H9 (cell line): ENCODE results near the gene HDAC2. TPM values are rescaled to one million over a fixed set of nuclear protein-coding genes. Genes with fewer than 3 reads are reported as not detected.

Experiments used
- DNase-seq: peaks from one replicate; pipeline ENCODE4 v3.0.0-alpha.2; 2017
- H2AFZ ChIP-seq: one replicate; pipeline ENCODE4 v1.6.1; 2013; ENCODE audit warnings: mild to moderate bottlenecking, low read length, control low read depth, moderate library complexity
- H2AK5ac ChIP-seq: 2 replicates; pipeline ENCODE4 v1.6.1; 2013; ENCODE audit warnings: low read length, control low read depth, mixed read lengths; ENCODE audit not compliant: insufficient read length
- H2BK120ac ChIP-seq: one replicate; pipeline ENCODE4 v1.6.1; 2013; ENCODE audit warnings: low read depth, mild to moderate bottlenecking, low read length, control low read depth, inconsistent platforms; ENCODE audit not compliant: poor library complexity, severe bottlenecking
- H2BK12ac ChIP-seq: 2 replicates; pipeline ENCODE4 v1.6.1; 2013; ENCODE audit warnings: low read length, control low read depth, mixed read lengths, low read depth; ENCODE audit not compliant: insufficient read length
- H2BK15ac ChIP-seq: 2 replicates; pipeline ENCODE4 v1.6.1; 2013; ENCODE audit warnings: low read depth, low read length, control low read depth
- H2BK20ac ChIP-seq: one replicate; pipeline ENCODE4 v1.6.1; 2013; ENCODE audit warnings: low read depth, mild to moderate bottlenecking, low read length, control low read depth, inconsistent platforms; ENCODE audit not compliant: poor library complexity, severe bottlenecking
- H2BK5ac ChIP-seq: 2 replicates; pipeline ENCODE4 v1.6.1; 2013; ENCODE audit warnings: low read length, control low read depth, mixed read lengths; ENCODE audit not compliant: insufficient read length
- H3K14ac ChIP-seq: 2 replicates; pipeline ENCODE4 v1.6.1; 2013; ENCODE audit warnings: low read length, control low read depth; ENCODE audit not compliant: insufficient read depth
- H3K18ac ChIP-seq: 2 replicates; pipeline ENCODE4 v1.6.1; 2013; ENCODE audit warnings: low read depth, mild to moderate bottlenecking, mixed read lengths, low read length, control low read depth; ENCODE audit not compliant: insufficient read length
- H3K23ac ChIP-seq: 2 replicates; pipeline ENCODE4 v1.6.1; 2013; ENCODE audit warnings: low read length, control low read depth, mixed read lengths, low read depth; ENCODE audit not compliant: insufficient read length
- H3K23me2 ChIP-seq: 2 replicates; pipeline ENCODE4 v1.6.1; 2013; ENCODE audit warnings: low read depth, mild to moderate bottlenecking, mixed read lengths, low read length, control low read depth; ENCODE audit not compliant: insufficient read length, poor library complexity, severe bottlenecking
- H3K27ac ChIP-seq: 2 replicates; pipeline ENCODE4 v1.5.1; 2013; ENCODE audit warnings: low read length, control low read depth, mixed read lengths, low read depth; ENCODE audit not compliant: insufficient read length
- H3K27me3 ChIP-seq: 2 replicates; pipeline ENCODE4 v1.6.1; 2013; ENCODE audit warnings: low read length, control low read depth, inconsistent platforms; ENCODE audit not compliant: insufficient read depth
- H3K4ac ChIP-seq: 2 replicates; pipeline ENCODE4 v1.6.1; 2013; ENCODE audit warnings: low read depth, mild to moderate bottlenecking, control low read depth, inconsistent platforms, low read length, moderate library complexity
- H3K4me1 ChIP-seq: 2 replicates; pipeline ENCODE4 v1.6.1; 2013; ENCODE audit warnings: low read length, control low read depth, inconsistent platforms; ENCODE audit not compliant: insufficient read depth
- H3K4me2 ChIP-seq: 2 replicates; pipeline ENCODE4 v1.6.1; 2013; ENCODE audit warnings: low read length, control low read depth, mixed read lengths; ENCODE audit not compliant: insufficient read length, insufficient read depth
- H3K56ac ChIP-seq: 2 replicates; pipeline ENCODE4 v1.6.1; 2013; ENCODE audit warnings: low read depth, mild to moderate bottlenecking, mixed read lengths, low read length, control low read depth; ENCODE audit not compliant: insufficient read length
- H3K79me1 ChIP-seq: 2 replicates; pipeline ENCODE4 v1.6.1; 2013; ENCODE audit warnings: low read depth, mild to moderate bottlenecking, moderate library complexity, low read length, control low read depth, inconsistent platforms; ENCODE audit not compliant: insufficient read depth, poor library complexity, severe bottlenecking
- H3K79me2 ChIP-seq: 2 replicates; pipeline ENCODE4 v1.6.1; 2013; ENCODE audit warnings: low read length, control low read depth, inconsistent platforms; ENCODE audit not compliant: insufficient read depth
- H3K9ac ChIP-seq: 2 replicates; pipeline ENCODE4 v1.6.1; 2013; ENCODE audit warnings: low read length, control low read depth, mixed read lengths; ENCODE audit not compliant: insufficient read length; ENCODE audit errors: extremely low read depth
- H3K9me3 ChIP-seq: one replicate; pipeline ENCODE4 v1.6.1; 2013; ENCODE audit warnings: low read depth, low read length, inconsistent platforms; ENCODE audit not compliant: control insufficient read depth
- H3T11ph ChIP-seq: one replicate; pipeline ENCODE4 v1.6.1; 2013; ENCODE audit warnings: mild to moderate bottlenecking, low read length, control low read depth, inconsistent platforms
- H4K20me1 ChIP-seq: one replicate; pipeline ENCODE4 v1.6.1; 2013; ENCODE audit not compliant: control insufficient read depth, insufficient read length, insufficient read depth
- H4K5ac ChIP-seq: 2 replicates; pipeline ENCODE4 v1.6.1; 2013; ENCODE audit warnings: low read depth, mild to moderate bottlenecking, mixed read lengths, low read length, control low read depth; ENCODE audit not compliant: insufficient read length
- H4K8ac ChIP-seq: replicated peaks from 2 replicates; pipeline ENCODE4 v1.6.1; 2013; ENCODE audit warnings: low read length, control low read depth, mixed read lengths, low read depth; ENCODE audit not compliant: insufficient read length
- H4K91ac ChIP-seq: 2 replicates; pipeline ENCODE4 v1.6.1; 2013; ENCODE audit warnings: low read depth, mild to moderate bottlenecking, moderate library complexity, mixed read lengths, low read length, control low read depth; ENCODE audit not compliant: insufficient read length
- H3K27ac Mint-ChIP-seq, 3 experiments: 2 replicates in 2 of 3; 3 replicates in 1 of 3; pipeline ENCODE4 v1.8.0; 2020 to 2021; ENCODE audit warnings: mixed read lengths in 3 of 3, mild to moderate bottlenecking in 1 of 3, moderate library complexity in 1 of 3
- H3K27me3 Mint-ChIP-seq: 2 replicates; pipeline ENCODE4 v1.8.0; 2021; ENCODE audit warnings: low read depth, mild to moderate bottlenecking, moderate library complexity, mixed read lengths
- H3K36me3 Mint-ChIP-seq, 3 experiments: 2 replicates in 2 of 3; 3 replicates in 1 of 3; pipeline ENCODE4 v1.8.0; 2020 to 2021; ENCODE audit warnings: low read depth in 3 of 3, mixed read lengths in 3 of 3; ENCODE audit not compliant: insufficient read depth in 1 of 3
- H3K4me1 Mint-ChIP-seq, 2 experiments: 2 replicates each; pipeline ENCODE4 v1.8.0; 2020; ENCODE audit warnings: mixed read lengths in 2 of 2
- H3K4me3 Mint-ChIP-seq, 2 experiments: 2 replicates in 1 of 2; 3 replicates in 1 of 2; pipeline ENCODE4 v1.8.0; 2020 to 2021; ENCODE audit warnings: mild to moderate bottlenecking in 2 of 2, mixed read lengths in 2 of 2, moderate library complexity in 1 of 2
- H3K9me3 Mint-ChIP-seq, 2 experiments: 2 replicates in 1 of 2; 3 replicates in 1 of 2; pipeline ENCODE4 v1.8.0; 2020; ENCODE audit warnings: mild to moderate bottlenecking in 2 of 2, mixed read lengths in 2 of 2, moderate library complexity in 1 of 2
- CTCF ChIP-seq: fragments of 200-600 bp; sonication (generic); conservative IDR thresholded peaks from 3 replicates; pipeline ENCODE4 v1.8.0; 2021; ENCODE audit warnings: antibody characterized with exemption, mild to moderate bottlenecking
- total RNA-seq: library from RNA; stranded (reverse); gene quantifications from 2 replicates; pipeline ENCODE4 v1.2.1, GENCODE V29; 2021

The HDAC2 gene
- total RNA-seq, 1 experiment from 2014 or later = 330 TPM

- Mint-ChIP-seq H3K4me1 (peaks cover 14 to 19% of the 10 kb centered on the region in 2 experiments), H3K36me3 (peaks cover 7 to 20% (median 11%) of the 10 kb centered on the region in 3 experiments), H3K4me3 (no peak overlapping the region), H3K27me3 (no peaks in the 10 kb centered on the region), H3K9me3 (peaks cover 4 to 10% of the 10 kb centered on the region in 2 experiments), H3K27ac (no peak overlapping the region; a peak in 1 of 7 replicates)
- H3K4me1 ChIP-seq = 0 out of 2 replicates have a peak, but pooled peaks cover 4% of the 10 kb centered on the region
- no peaks in the 10 kb centered on the region for H3K23me2 ChIP-seq
- no peak overlapping the region for H2BK12ac ChIP-seq
- H2BK120ac ChIP-seq = no peak overlapping the region
- no peak overlapping the region for H2AK5ac ChIP-seq
- peak; percentile 68 for DNase-seq
- no peaks in the 10 kb centered on the region for H3K27me3 ChIP-seq
- H2BK20ac ChIP-seq = no peak overlapping the region
- TF ChIP-seq CTCF = peak; percentile 80
- no peak overlapping the region for H4K91ac ChIP-seq
- no peak overlapping the region for H4K8ac ChIP-seq
- H3K79me1 ChIP-seq = no peaks in the 10 kb centered on the region
- H3K4ac ChIP-seq = no peak overlapping the region
- H2AFZ ChIP-seq = no peak overlapping the region
- no peak overlapping the region for H3K9ac ChIP-seq
- no peak overlapping the region for H3K18ac ChIP-seq
- H3K4me2 ChIP-seq = no peak overlapping the region
- H3K79me2 ChIP-seq = no peaks in the 10 kb centered on the region
- no peaks in the 10 kb centered on the region for H3K9me3 ChIP-seq
- no peak overlapping the region for H2BK5ac ChIP-seq
- no peak overlapping the region for H3K14ac ChIP-seq
- H2BK15ac ChIP-seq = no peak overlapping the region
- H3K56ac ChIP-seq = no peak overlapping the region
- H3K23ac ChIP-seq = no peak overlapping the region
- H3K27ac ChIP-seq = no peak overlapping the region
- H4K20me1 ChIP-seq = no peaks in the 10 kb centered on the region
- H4K5ac ChIP-seq = no peak overlapping the region
- no peak overlapping the region for H3T11ph ChIP-seq
These were observed 24.0 kb upstream of the HDAC2 start for GRCh38 chr6:113994934-113995342.
